ENCODE data around the gene TCF12. TPM values are rescaled to one million over a fixed set of nuclear protein-coding genes. Genes with fewer than 3 reads are reported as not detected.
A peak's percentile ranks its signal among the peaks of the same experiment; 100 is the strongest.

Gene TCF12
- total and polyA plus RNA-seq, 8 donors, result 7.7 to 67.4 (median 27.3) TPM

DNA sequence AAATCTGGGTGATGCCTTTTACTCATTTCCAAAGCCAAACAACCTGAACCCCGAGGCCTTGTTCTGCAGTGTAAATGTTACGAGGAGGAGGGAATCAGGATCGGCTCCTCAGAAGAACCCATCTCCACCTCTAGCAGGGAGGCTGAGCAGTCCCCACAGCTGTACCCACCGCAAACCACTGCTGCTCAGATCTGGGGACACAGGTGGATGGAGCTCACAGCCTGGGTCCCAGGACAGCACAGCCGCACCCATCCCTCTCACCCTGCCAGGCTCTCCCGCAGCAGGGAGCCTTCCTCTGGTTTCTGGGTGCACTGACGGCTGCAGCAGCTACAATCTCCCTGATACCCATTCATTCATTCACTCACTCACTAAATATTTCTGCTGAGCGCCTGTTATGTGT is 413.9 kb downstream of the TCF12 start:
- Histone ChIP-seq H3K27ac (no peak overlapping the region), H3K27me3 (no peaks in the 10 kb centered on the region), H3K4me3 (no peak overlapping the region), H3K9me3 (no peaks in the 10 kb centered on the region), H3K4me1 (no peaks in the 10 kb centered on the region), H3K36me3 (no peaks in the 10 kb centered on the region)
- WGBS, 2 donors, result 90 to 92% methylated on average over 8 of the region's 8 CpGs
- ATAC-seq (no peak), DNase-seq (no peak), FAIRE-seq (no peak)
- TF ChIP-seq CTCF (IDR thresholded peaks at IDR 0.05), result no peak
- intact Hi-C loops (cut with DNase I), result loop anchor here in 1 of 3 donors (10.0 kb wide), 1 partner anchor 212 kb away; no protein-coding TSS in a partner anchor

DNA sequence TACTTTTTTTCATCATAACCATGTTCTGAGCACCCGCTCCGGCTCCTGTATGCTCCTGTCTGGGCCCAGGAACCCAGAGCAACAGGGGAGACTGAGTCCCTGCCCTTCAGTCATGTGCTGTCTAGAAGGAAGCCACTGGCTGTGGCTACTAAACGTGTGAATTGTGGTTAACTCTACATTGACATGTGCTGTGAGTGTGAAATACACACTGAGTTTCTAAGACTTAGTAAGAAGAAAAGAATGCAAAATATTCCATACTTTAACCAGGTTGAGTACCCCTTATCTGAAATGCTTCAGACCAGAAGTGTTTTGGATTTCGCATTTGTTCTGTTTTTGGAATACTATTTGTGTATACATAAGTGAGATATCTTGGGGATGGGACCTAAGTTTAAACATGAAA is 415.0 kb downstream of the TCF12 start:
- 83 to 84% methylated on average over 4 of the region's 4 CpGs for WGBS, 2 donors
- ATAC-seq (no peak), FAIRE-seq (no peak), DNase-seq (no peak)
- intact Hi-C loops (cut with DNase I), result loop anchor here in 1 of 3 donors (10.0 kb wide), 1 partner anchor 211 kb away; no protein-coding TSS in a partner anchor
- H3K27me3 ChIP-seq, result no peaks in the 10 kb centered on the region
- no peaks in the 10 kb centered on the region for H3K36me3 ChIP-seq
- no peaks in the 10 kb centered on the region for H3K4me1 ChIP-seq
- TF ChIP-seq CTCF (IDR thresholded peaks at IDR 0.05), result no peak
- no peak overlapping the region for H3K27ac ChIP-seq
- H3K4me3 ChIP-seq, result no peak overlapping the region
- H3K9me3 ChIP-seq, result no peaks in the 10 kb centered on the region

DNA sequence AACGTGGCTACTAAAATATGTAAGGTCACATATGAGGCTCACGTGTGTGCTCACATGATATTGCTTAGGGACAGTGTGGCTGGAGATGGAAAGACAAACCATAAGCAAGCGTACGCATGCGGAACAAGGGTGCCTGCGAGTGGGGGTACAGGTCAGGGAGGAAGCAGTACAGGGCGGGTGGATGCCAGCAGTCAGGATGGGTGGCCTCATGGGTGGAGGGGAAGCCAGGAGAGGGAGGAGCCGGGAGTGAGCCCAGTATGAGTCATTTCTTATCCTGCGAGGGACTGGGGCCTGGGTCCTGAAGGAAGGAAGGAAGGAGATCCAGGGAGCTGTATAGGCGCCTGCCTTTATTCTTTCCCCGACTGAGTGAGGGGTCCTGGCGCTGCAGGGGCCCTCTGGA is 415.8 kb downstream of the TCF12 start:
- ATAC-seq (peak in 2 of 4 donors; percentile 26 to 28), DNase-seq (no peak), FAIRE-seq (no peak)
- Histone ChIP-seq H3K9me3 (no peaks in the 10 kb centered on the region), H3K4me1 (no peaks in the 10 kb centered on the region), H3K27ac (no peak overlapping the region), H3K4me3 (no peak overlapping the region), H3K36me3 (no peaks in the 10 kb centered on the region), H3K27me3 (no peaks in the 10 kb centered on the region)
- intact Hi-C loops (cut with DNase I), result loop anchor here in 1 of 3 donors (10.0 kb wide), 1 partner anchor 211 kb away; no protein-coding TSS in a partner anchor
- 75 to 79% methylated on average over 12 of the region's 12 CpGs for WGBS, 2 donors
- TF ChIP-seq CTCF (IDR thresholded peaks at IDR 0.05), result no peak

DNA sequence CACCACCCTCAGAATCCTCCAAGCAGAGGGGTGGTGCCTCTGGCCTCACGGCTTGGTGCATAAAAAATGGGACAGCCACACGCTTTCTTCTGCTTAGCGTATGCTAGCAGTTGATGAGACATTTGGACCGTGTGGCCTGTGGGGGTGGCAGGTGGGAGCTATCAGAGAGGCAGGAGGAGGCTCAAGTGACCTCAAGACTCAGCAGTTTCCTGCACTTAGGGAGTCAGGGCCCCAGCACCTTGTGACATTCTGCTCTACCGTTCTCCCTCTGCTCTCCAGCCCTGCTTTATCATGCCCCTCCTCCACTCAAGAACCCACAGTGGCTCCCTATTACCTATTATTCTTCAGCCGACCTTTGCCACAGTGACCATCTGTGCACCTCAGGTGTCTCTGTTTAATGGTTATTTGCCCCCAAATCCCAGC is 416.9 kb downstream of the TCF12 start:
- ATAC-seq (no peak), FAIRE-seq (no peak), DNase-seq (no peak)
- intact Hi-C loops (cut with DNase I), result loop anchor here in 2 of 3 donors (5.0 to 10.0 kb wide), 2 partner anchors 207 to 209 kb away; no protein-coding TSS in a partner anchor
- Histone ChIP-seq H3K4me3 (no peak overlapping the region), H3K27me3 (no peaks in the 10 kb centered on the region), H3K9me3 (no peaks in the 10 kb centered on the region), H3K27ac (no peak overlapping the region), H3K36me3 (no peaks in the 10 kb centered on the region), H3K4me1 (no peaks in the 10 kb centered on the region)
- 76% methylated on average over 6 of the region's 6 CpGs for WGBS, 2 donors
- TF ChIP-seq CTCF (IDR thresholded peaks at IDR 0.05), result no peak

DNA sequence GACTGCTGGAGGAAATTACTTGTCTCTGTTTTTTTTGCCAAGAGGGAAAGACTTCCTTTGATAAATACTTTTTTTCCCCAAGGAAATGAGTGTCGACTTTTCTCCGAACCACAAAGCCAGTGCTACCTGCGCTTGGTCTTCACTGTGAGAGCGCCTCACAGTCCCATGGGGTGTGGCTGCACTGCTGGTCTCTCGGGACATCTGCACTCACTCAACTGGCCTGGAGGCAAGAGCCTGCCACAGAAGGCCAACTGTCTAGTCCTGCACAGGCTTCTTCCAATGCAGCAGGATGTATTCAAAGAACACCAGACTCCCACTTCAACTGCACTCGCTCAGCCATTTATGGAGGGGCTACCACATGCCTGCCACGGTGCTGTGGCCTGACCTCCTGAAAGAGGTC is 417.3 kb downstream of the TCF12 start:
- WGBS, 2 donors, result 71 to 78% methylated on average over 7 of the region's 7 CpGs
- no peak for TF ChIP-seq CTCF (IDR thresholded peaks at IDR 0.05)

More for the DNA sequence above, 417.3 kb downstream of the TCF12 start:
- Histone ChIP-seq H3K36me3 (no peaks in the 10 kb centered on the region), H3K27ac (no peak overlapping the region), H3K9me3 (no peaks in the 10 kb centered on the region), H3K4me1 (no peaks in the 10 kb centered on the region), H3K4me3 (no peak overlapping the region), H3K27me3 (no peaks in the 10 kb centered on the region)
- ATAC-seq (no peak), FAIRE-seq (no peak), DNase-seq (no peak)
- intact Hi-C loops (cut with DNase I), result loop anchor here in 2 of 3 donors (5.0 to 10.0 kb wide), 2 partner anchors 207 to 209 kb away; no protein-coding TSS in a partner anchor

Measured in pancreas (tissue), 10 donors.